Stomach (tissue), 9 donors: Measurements from ENCODE around the gene TRIM32. TPM values are rescaled to one million over a fixed set of nuclear protein-coding genes. Genes with fewer than 3 reads are reported as not detected.

Experiments
- DNase-seq, 2 donors: peaks; one replicate each; pipeline versions ENCODE4 v3.0.0 to v3.0.0-alpha.2; 2013 to 2019
- H3K27ac ChIP-seq, 5 donors: fragments of 200-600 bp in 4 of 5; sonication (generic) in 4 of 5; one replicate each; pipeline ENCODE4 v1.5.1; 2013 to 2019; ENCODE audit warnings: mild to moderate bottlenecking in 1 of 5, moderate library complexity in 1 of 5
- H3K27me3 ChIP-seq, 3 donors: fragments of 200-600 bp; sonication (generic); one replicate each; pipeline ENCODE4 v1.5.1; 2017 to 2019; ENCODE audit warnings: mixed run types in 1 of 3
- H3K36me3 ChIP-seq, 4 donors: fragments of 200-600 bp; sonication (generic); 1 replicate in 3 of 4; 2 replicates in 1 of 4; pipeline ENCODE4 v1.5.1; 2016 to 2019
- H3K4me1 ChIP-seq, 4 donors: fragments of 200-600 bp; sonication (generic); one replicate each; pipeline ENCODE4 v1.5.1; 2016 to 2019
- H3K4me3 ChIP-seq, 4 donors: fragments of 200-600 bp; sonication (generic) in 3 of 4; one replicate each; pipeline ENCODE4 v1.5.1; 2016 to 2019; ENCODE audit warnings: mild to moderate bottlenecking in 1 of 4
- H3K9me3 ChIP-seq, 4 donors: fragments of 200-600 bp; sonication (generic); one replicate each; pipeline ENCODE4 v1.5.1; 2016 to 2019
- EP300 ChIP-seq: sonication (generic); formaldehyde crosslinking; IDR thresholded peaks from one replicate; pipeline ENCODE4 v1.6.1; 2017; ENCODE audit warnings: antibody characterized with exemption
- POLR2A ChIP-seq, 4 donors: fragments of 450-650 bp; IDR thresholded peaks; one replicate each; pipeline ENCODE4 v1.6.1; 2016; ENCODE audit warnings: antibody characterized with exemption in 4 of 4, control low read depth in 2 of 4, mild to moderate bottlenecking in 1 of 4, moderate library complexity in 1 of 4
- POLR2AphosphoS5 ChIP-seq, 3 donors: sonication (generic); formaldehyde crosslinking; IDR thresholded peaks; one replicate each; pipeline ENCODE4 v1.6.1; 2016; ENCODE audit warnings: antibody characterized with exemption in 3 of 3
- WGBS, 5 donors: extraction: QIAGEN DNeasy Blood & Tissue Kit in 3 of 5; methylation state at CpG; one replicate each; pipeline versions ENCODE4 v1.1.5 to v1.1.7; 2013 to 2018; 5-methylcytosine and 5-hydroxymethylcytosine counted together
- intact Hi-C: fragments of 100-400 bp; cut with DNase I; formaldehyde crosslinking; loops from one replicate; pipeline ENCODE4 v1.15.1; 2023; ENCODE audit warnings: low total_unique reads
- polyA plus RNA-seq, 3 donors: library from polyadenylated mRNA; stranded (reverse); fragments of 200-250 nt; gene quantifications; one replicate each; pipeline ENCODE4 v1.2.3, GENCODE V29; 2013
- total RNA-seq, 5 donors: library from RNA; depleted of rRNA; stranded (reverse); fragments of >200 nt; gene quantifications; one replicate each; pipeline versions ENCODE4 v1.1.0 to v1.2.3, GENCODE V29; 2014 to 2016
- TF ChIP-seq, protein P1 (sequence below), 7 experiments: fragments of 450-650 bp in 4 of 7; fragments of 200-600 bp in 3 of 7; sonication (generic) in 3 of 7; IDR thresholded peaks; one replicate each; pipeline ENCODE4 v1.5.1; 2016 to 2019; ENCODE audit warnings: antibody characterized with exemption in 7 of 7, control low read depth in 2 of 7, mild to moderate bottlenecking in 1 of 7
- donor health status: healthy with polysubstance abuse.
- donor health status: Bipolar disorder and iron deficiency.
- donor health status: healthy.

Gene TRIM32
- total and polyA plus RNA-seq, 8 donors: 2.3 to 24.9 (median 6.3) TPM

DNA sequence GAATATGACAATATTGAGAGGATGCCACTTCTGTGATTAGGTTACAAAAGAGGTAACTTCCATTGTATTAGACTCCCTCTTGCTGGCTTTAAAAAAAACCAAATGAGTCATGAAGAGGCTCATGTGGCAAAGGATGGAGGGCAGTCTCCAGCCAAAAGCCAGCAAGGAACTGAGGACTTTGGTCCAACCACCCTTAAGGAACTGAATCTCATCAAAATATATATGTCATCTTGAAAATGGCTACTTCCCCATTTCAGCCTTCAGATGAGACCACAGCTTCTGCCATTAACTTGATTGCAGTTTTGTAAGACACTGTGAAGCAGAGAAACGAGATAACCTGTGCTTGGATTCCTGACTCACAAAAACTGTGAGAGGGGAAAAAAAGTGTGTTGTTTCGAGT is 15.5 kb upstream of the TRIM32 start:
- H3K9me3 ChIP-seq: peaks cover 0 to 20% (median 15%) of the 10 kb centered on the region in 4 donors
- H3K27me3 ChIP-seq: no peaks in the 10 kb centered on the region
- DNase-seq: no peak
- no peaks in the 10 kb centered on the region for H3K4me1 ChIP-seq
- no peaks in the 10 kb centered on the region for H3K36me3 ChIP-seq
- TF ChIP-seq, protein P1, sequence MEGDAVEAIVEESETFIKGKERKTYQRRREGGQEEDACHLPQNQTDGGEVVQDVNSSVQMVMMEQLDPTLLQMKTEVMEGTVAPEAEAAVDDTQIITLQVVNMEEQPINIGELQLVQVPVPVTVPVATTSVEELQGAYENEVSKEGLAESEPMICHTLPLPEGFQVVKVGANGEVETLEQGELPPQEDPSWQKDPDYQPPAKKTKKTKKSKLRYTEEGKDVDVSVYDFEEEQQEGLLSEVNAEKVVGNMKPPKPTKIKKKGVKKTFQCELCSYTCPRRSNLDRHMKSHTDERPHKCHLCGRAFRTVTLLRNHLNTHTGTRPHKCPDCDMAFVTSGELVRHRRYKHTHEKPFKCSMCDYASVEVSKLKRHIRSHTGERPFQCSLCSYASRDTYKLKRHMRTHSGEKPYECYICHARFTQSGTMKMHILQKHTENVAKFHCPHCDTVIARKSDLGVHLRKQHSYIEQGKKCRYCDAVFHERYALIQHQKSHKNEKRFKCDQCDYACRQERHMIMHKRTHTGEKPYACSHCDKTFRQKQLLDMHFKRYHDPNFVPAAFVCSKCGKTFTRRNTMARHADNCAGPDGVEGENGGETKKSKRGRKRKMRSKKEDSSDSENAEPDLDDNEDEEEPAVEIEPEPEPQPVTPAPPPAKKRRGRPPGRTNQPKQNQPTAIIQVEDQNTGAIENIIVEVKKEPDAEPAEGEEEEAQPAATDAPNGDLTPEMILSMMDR (IDR thresholded peaks at IDR 0.05): no peak
- no peak for TF ChIP-seq EP300
- no peak for TF ChIP-seq POLR2AphosphoS5 (IDR thresholded peaks at IDR 0.05)
- TF ChIP-seq POLR2A (IDR thresholded peaks at IDR 0.05): no peak
- no peak overlapping the region for H3K27ac ChIP-seq
- no peak overlapping the region for H3K4me3 ChIP-seq
- intact Hi-C loops: no loop called here
- WGBS, 5 donors: 65 to 81% (median 73%) methylated on average over 2 of the region's 2 CpGs

DNA sequence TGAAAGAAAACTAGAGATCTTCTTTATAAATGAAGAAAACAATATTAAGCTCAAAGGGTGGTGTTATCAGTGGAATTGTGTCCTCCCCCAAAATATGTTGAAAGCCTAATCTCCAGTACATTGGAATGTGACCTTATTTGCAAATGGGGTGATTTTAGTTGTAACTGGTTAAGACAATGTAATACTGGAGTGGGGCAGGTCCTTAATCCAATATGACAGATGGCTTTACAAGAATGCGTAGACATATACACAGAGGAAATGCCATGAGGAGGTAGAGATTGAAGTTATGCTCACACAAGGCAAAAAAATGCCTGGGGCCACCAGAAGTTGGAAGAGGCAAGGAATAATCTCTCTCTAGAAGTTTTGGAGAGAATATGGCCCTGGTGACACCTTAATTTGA is 13.7 kb upstream of the TRIM32 start:
- peaks cover 0 to 20% (median 15%) of the 10 kb centered on the region in 4 donors for H3K9me3 ChIP-seq
- no peak overlapping the region for H3K4me3 ChIP-seq
- H3K4me1 ChIP-seq: no peaks in the 10 kb centered on the region
- intact Hi-C loops: no loop called here
- H3K36me3 ChIP-seq: no peaks in the 10 kb centered on the region
- DNase-seq: no peak
- no peaks in the 10 kb centered on the region for H3K27me3 ChIP-seq
- WGBS, 5 donors: 0 to 95% (median 43%) methylated on average over 1 of the region's 1 CpG
- TF ChIP-seq POLR2A (IDR thresholded peaks at IDR 0.05) (no peak), POLR2AphosphoS5 (IDR thresholded peaks at IDR 0.05) (no peak), EP300 (no peak)
- TF ChIP-seq, protein P1 (IDR thresholded peaks at IDR 0.05): no peak
- no peak overlapping the region for H3K27ac ChIP-seq

DNA sequence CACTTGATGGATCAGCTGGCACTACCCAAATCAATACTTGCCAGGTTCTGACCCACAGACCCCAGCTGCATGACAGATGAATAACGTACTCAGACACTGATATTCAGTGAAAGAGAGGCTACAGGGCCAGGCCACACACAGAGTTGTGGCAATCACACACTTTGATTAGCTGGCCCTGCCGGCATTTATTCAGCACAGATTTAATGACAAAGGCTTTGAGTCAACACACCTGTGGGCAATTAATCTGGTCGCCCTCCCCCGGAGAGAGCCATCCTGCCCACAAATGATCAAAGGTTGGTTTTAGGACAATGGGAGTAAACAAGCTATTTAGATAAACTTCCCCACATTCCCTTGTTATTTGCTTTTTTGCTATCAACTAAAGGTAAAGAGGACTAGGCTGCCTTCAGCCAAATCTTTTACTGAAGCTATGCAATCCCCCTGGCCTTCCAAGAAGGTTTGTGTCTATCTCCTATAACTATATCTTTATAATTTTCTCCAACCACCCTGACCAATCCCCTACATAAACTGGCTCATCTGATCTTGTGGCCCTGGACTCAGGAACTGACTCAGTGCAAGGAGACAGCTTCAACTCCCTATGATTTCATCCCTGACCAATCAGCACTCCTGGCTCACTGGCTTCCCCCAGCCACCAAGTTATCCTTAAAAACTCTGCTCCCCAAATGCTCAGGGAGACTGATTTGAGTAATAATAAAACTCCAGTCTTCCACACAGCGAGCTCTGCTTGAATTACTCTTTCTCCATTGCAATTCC is 12.7 kb upstream of the TRIM32 start:
- Histone ChIP-seq H3K9me3 (peaks cover 0 to 20% (median 15%) of the 10 kb centered on the region in 4 donors), H3K4me1 (no peaks in the 10 kb centered on the region), H3K27me3 (no peaks in the 10 kb centered on the region), H3K4me3 (no peak overlapping the region), H3K36me3 (no peaks in the 10 kb centered on the region), H3K27ac (no peak overlapping the region)
- no peak for DNase-seq
- TF ChIP-seq POLR2A (IDR thresholded peaks at IDR 0.05) (no peak), POLR2AphosphoS5 (IDR thresholded peaks at IDR 0.05) (no peak), EP300 (no peak)
- TF ChIP-seq, protein P1 (IDR thresholded peaks at IDR 0.05): no peak
- intact Hi-C loops: no loop called here
- 75 to 85% (median 81%) methylated on average over 5 of the region's 5 CpGs for WGBS, 5 donors

DNA sequence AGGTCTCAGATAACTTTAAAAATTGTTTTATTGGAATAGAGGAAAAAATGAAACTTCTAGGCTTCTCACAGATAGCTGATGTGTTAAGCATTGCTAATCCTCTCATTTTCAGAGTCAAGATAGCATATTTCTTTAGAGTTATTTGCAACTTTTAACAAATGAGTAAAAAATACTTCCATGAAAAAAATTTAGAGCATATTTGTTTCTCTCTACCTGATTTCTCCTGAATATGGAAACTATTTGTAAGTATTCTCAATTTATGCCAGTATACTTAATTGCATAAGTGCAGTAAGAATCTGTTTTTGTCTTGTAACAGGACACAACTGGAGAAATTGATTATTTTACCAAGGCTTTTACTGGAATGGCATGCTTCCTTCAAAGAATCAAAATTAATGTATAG is 3.6 kb upstream of the TRIM32 start:
- Histone ChIP-seq H3K4me1 (peaks cover 9 to 25% (median 20%) of the 10 kb centered on the region in 4 donors), H3K4me3 (no peak overlapping the region), H3K9me3 (no peaks in the 10 kb centered on the region), H3K36me3 (no peaks in the 10 kb centered on the region), H3K27me3 (no peaks in the 10 kb centered on the region), H3K27ac (no peak overlapping the region)
- TF ChIP-seq POLR2A (IDR thresholded peaks at IDR 0.05): no peak
- TF ChIP-seq POLR2AphosphoS5 (IDR thresholded peaks at IDR 0.05): no peak
- TF ChIP-seq, protein P1 (IDR thresholded peaks at IDR 0.05): no peak
- no peak for TF ChIP-seq EP300
- no peak for DNase-seq
- intact Hi-C loops: no loop called here
